NCI-H2029 (cell line): ENCODE results near the gene KRT28.
"Not testable (repeated sequence)": the region's sequence is repeated elsewhere in the genome, so short reads cannot be mapped to it uniquely, and the experiment has no call there.

Experiments
- DNase-seq: peaks from one replicate; lab custom pipeline; 2025; lab: John Stamatoyannopoulos, UW

The KRT28 gene

DNA sequence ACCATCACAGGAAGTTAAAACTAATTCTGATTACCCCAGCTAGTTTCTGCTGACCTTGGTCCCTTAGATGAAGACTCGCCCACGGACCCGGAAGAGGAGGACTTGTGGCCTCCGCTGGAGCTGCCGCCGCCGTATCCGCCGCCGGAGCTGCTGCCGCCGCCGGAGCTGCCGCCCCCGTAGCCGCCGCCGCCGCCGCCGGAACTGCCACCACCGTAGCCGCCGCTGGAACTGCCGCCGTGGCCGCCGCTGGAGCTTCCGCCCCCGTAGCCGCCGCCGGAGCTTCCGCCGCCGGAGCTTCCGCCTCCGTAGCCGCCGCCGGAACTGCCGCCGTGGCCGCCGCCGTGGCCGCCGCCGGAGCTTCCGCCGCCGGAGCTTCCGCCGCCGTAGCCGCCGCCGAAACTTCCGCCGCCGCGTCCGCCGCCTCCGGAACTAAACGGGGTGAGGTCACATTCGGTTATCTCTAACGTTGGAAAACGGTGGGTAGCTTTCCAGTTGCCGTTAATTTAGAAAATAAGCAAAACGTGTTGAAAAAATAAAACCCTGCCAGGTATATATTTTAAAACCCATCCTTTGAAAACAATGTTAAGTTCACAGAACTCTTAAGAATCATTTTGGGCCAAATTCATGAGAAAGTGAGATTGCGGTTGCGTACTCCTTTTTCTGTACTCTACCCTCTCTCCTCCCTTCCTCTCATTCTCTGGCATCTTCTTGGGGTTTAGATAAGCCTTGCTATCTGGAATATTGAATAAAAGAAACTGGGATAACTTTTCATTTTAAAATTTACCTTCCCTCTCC lies 19.2 kb upstream of the KRT28 start:
- DNase-seq = peak; percentile 58

DNA sequence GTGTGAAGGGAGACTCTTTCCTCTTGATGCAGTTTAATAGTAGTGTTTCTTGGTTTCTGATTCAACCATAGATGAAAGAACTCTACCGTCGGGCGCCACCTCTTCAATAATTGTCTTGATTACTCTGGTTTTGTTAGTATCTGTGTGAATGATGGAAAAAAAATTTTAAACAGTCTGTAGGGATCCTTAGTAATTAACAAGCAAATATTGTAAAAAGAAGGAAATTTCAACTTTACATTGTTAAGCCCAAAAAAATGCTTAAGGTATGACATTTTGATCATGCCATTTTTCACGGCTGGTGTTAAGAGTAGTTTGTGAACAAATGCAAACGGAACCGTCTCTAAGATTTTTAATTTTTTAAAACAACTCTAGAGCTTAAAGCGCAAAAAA lies 18.6 kb upstream of the KRT28 start:
- DNase-seq = no peak

- no peak for DNase-seq
Measured at GRCh38 chr17:40817103-40817682, 17.4 kb upstream of the KRT28 start.

- no peak for DNase-seq
Measured at GRCh38 chr17:40816569-40816968, 16.8 kb upstream of the KRT28 start.

GRCh38 chr17:40815381-40815780 lies 15.6 kb upstream of the KRT28 start:
- DNase-seq = no peak

GRCh38 chr17:40814657-40815056 lies 14.9 kb upstream of the KRT28 start:
- not testable (repeated sequence) for DNase-seq

- DNase-seq = no peak
Measured at GRCh38 chr17:40813804-40814203, 14.0 kb upstream of the KRT28 start.

GRCh38 chr17:40812639-40813038 lies 12.9 kb upstream of the KRT28 start:
- no peak for DNase-seq

DNA sequence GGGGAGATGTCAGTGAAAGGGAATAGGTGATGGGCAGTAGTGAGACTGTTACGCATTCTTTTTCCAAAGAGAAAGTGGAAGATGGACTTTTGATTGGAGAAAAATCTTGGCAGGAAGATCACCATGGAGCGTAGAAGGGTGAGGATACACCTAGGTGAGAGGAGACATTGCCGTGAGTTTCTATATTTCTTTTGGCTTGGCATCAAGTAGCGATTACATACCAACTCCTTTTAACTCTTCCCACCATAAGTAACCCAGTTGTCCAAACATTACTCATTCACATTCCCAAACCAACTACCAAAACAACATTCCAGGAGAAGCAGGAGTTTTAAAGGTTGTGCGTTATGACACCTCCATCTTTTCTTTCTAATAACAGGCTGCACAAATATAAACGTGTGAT lies 10.7 kb upstream of the KRT28 start:
- DNase-seq = no peak

GRCh38 chr17:40809721-40810421 lies 10.1 kb upstream of the KRT28 start:
- DNase-seq = no peak

DNA sequence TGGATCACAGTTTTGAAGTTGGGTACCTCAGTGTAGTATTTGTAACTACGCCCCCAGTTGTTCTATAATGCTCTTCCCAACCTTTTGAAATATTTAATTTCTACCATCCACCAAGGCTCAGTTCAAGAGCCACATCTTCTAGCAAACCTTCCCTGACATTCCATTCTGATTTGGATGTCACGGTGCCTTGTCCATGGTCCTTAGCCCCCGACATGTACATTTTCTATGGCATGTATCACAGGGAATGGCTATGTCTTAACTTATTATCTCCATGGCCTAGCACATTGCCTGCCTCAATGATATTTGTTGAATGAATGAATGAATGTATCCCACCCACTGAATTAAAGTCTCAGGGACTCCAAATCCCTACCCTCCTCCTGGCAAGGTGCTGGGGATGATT lies 6.4 kb upstream of the KRT28 start:
- no peak for DNase-seq

- DNase-seq = peak; percentile 60
Measured at GRCh38 chr17:40803617-40804082, 3.9 kb upstream of the KRT28 start.

GRCh38 chr17:40801157-40801556 lies 1.4 kb upstream of the KRT28 start:
- no peak for DNase-seq

- DNase-seq = no peak
Measured at GRCh38 chr17:40800381-40800780, 622 bp upstream of the KRT28 start.

DNA sequence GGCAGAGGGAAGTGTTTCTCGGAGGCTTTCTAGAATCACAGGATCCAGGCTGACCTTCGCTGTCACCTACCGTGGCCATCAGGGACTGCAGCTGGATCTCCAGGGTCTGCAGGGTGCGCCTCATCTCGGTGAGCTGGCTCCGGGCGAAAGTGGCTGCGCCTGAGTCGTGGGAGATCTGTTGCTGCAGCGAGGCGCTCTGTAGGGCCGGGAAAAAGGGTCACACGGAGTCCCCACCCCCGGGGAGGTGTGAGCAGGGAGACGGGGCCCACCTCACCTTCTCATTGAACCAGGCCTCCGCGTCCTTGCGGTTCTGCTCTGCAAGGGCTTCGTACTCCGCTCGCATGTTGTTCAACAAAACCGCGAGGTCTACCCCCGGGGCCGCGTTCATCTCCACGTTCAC lies 2.9 kb downstream of the KRT28 start:
- DNase-seq = no peak

DNA sequence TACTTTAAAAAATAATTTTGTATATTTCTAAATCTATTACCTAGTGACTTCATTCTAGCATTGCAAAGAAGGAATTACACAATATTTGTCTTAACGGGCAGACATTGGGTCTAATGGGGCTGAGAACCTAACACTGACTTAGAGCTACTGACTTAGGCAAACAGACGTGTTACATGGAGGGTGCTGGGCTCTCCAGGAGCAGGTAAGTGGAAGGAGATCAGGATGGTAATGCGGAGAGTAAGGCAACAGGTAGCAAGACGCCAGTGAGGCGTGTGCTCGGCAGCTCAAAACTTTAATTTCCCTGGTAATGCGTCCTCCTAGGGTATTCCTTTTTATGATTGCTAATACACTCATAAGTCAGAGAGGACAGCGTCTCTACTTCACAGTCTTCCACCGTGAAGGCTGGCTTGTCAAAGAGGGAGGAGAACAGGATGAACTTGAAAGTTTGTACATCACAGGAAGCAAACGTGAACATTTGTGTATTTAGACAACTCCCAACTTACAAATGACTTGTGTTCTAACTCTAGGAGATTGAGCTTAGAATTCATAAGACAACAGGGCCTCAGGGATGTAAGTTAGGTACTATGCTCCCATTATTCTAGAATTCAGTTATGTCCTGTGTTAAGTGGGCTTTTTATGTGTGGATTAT lies 4.6 kb downstream of the KRT28 start:
- no peak for DNase-seq

GRCh38 chr17:40794466-40794865 lies 5.3 kb downstream of the KRT28 start:
- DNase-seq = no peak

DNA sequence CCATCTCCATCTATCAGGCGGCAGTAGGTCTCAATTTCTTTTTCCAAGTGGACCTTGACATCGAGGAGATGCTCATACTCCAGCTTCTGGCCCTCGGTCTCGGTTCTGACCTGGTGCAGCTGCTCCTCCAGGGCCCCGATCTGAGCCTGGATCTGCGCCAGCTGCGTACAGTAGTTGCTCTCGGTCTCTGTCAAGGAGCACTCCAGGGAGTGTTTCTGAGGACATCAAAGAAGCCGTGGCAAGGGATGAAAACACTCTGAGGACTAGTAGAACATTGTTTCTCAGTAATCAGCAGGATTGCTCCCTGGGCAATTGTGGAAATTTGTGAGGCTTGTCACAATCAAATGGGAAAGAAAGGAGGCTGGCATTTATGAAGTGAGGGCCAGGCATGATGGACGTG lies 5.9 kb downstream of the KRT28 start:
- DNase-seq = no peak

GRCh38 chr17:40791787-40792436 lies 7.8 kb downstream of the KRT28 start:
- DNase-seq = no peak

DNA sequence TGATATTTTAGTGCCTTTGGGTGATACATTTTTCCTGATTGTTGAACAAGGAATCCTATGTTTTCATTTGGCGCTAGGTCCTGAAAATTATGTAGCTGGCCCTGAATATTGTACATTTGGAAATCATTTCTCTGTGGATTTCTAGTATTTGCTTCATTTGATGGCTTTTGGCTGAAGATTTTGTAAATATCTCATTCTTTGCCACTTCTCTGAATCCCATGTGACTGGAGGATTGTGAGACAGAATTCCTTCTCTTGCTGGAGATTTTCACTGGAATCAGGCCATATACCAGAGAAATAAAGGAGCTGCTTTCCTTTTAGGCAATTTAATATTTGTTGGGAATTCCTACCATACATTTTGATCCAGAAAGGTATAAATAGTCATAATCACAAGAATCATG lies 8.6 kb downstream of the KRT28 start:
- no peak for DNase-seq

- DNase-seq = no peak
Measured at GRCh38 chr17:40782450-40782849, 17.3 kb downstream of the KRT28 start, which contains the start of gene KRT27. KRT27 (minus strand) TSS chr17:40782550; CDS start chr17:40782493, 57 bp downstream.
